D721Med (cell line): ENCODE measurements around the gene COL8A2.

Experiments
- DNase-seq: peaks from one replicate; pipeline ENCODE4 v3.0.0; 2011; ENCODE audit warnings: low spot score; ENCODE audit not compliant: insufficient read length
- FAIRE-seq: peaks from 2 replicates; lab custom pipeline; 2011; peaks lifted over from hg19 to GRCh38; lab: Jason Lieb, UNC
- TF ChIP-seq, protein P1 (sequence below): IDR thresholded peaks from 2 replicates; pipeline ENCODE4 v1.5.1; 2012; ENCODE audit warnings: mild to moderate bottlenecking, control low read depth; ENCODE audit not compliant: insufficient read depth; ENCODE audit errors: missing control alignments

The COL8A2 gene

DNA sequence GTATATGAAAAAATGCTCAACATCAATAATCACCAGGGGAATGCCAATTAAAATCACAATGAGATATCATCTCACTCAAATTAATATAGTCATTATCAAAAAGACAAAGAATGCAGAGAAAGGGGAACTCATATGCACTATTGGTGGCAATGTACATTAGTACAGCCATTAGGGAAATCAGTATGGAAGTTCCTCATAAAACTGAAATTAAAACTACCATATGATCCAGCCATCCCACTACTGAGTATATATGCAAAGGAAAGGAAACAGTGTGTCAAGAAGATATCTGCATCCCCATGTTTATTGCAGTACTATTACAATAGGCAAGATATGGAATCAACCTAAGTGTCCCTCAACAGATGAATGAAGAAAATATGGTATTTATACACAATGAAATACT is 73.2 kb downstream of the COL8A2 start:
- TF ChIP-seq, protein P1, sequence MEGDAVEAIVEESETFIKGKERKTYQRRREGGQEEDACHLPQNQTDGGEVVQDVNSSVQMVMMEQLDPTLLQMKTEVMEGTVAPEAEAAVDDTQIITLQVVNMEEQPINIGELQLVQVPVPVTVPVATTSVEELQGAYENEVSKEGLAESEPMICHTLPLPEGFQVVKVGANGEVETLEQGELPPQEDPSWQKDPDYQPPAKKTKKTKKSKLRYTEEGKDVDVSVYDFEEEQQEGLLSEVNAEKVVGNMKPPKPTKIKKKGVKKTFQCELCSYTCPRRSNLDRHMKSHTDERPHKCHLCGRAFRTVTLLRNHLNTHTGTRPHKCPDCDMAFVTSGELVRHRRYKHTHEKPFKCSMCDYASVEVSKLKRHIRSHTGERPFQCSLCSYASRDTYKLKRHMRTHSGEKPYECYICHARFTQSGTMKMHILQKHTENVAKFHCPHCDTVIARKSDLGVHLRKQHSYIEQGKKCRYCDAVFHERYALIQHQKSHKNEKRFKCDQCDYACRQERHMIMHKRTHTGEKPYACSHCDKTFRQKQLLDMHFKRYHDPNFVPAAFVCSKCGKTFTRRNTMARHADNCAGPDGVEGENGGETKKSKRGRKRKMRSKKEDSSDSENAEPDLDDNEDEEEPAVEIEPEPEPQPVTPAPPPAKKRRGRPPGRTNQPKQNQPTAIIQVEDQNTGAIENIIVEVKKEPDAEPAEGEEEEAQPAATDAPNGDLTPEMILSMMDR = no peak
- FAIRE-seq (no peak), DNase-seq (no peak)
